Fibroblast of gingiva (primary cell): ENCODE data around the gene DAAM1.
A peak's percentile ranks its signal among the peaks of the same experiment; 100 is the strongest.

Experiments
- DNase-seq: peaks from one replicate; pipeline ENCODE4 v3.0.0-alpha.2; 2011; ENCODE audit warnings: low read depth

Gene DAAM1

DNA sequence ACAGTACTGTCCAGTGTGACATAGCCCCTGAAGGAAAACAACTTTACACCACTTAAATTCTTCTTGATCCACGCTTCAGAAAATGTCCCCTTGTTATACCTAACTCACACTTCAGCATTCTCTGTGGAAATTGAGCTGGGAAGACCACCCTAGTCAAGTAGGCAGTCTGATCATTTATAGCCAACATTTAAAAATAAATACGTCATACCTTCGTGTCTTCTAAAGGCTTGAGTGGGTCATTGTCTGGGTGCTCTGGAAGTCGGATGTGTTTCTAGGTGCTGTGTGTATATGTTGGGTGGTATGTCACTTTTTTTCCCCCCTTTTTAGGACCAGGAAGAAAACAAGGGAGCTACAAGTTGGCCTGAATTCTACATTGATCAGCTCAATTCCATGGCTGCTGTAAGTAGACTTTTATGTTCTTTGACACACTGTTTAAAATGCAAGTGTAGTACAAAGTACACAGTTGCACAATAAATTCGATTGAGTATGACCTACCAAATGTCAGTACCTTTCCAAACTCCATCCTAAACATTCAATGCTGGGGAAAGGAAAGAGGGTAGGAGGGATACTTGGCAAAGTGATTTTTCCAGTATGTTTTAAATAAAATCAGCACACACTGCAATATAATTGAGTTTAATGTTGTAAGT lies 126.6 kb downstream of the DAAM1 start:
- DNase-seq, result no peak

- no peak for DNase-seq
Measured at GRCh38 chr14:59316151-59316830, 127.8 kb downstream of the DAAM1 start.

DNA sequence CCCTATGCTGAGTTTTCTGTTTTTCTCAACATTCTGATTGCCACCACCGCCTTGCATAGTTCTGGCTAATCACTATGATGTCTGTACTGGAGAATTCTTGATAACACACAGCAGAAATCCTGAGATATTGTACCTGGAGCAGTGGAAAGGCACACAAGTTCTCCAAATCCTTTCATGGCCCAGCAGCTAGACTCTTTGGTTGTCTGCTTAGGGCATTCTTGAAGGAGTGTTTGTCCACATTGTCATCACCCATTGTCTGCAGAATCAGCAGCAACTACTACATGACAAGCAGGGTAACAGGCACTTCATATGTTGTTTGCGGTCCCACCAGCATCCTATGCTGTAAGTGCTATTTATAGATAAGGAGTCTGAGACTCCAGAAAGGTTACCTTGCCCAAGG lies 128.9 kb downstream of the DAAM1 start:
- no peak for DNase-seq

GRCh38 chr14:59317798-59318505 lies 129.5 kb downstream of the DAAM1 start:
- no peak for DNase-seq

DNA sequence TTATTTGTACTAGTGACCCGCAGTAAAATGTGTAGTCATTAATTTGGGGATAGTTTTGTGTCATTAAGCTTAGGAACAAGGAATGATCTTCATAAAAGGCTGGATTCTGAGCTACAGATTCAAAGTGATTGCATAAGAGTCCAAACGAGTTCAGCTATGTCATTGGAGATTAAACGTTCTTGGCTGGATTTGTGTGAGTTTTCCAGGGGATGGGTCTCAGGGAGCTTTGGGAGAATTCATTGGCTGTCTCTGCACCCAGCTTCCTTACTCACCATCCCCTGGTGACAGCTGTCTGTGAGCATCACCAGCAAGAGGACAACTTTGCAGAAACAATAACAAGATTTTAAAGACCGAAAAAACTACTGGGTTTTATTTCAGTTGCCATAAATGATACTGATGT lies 130.4 kb downstream of the DAAM1 start:
- DNase-seq, result no peak

DNA sequence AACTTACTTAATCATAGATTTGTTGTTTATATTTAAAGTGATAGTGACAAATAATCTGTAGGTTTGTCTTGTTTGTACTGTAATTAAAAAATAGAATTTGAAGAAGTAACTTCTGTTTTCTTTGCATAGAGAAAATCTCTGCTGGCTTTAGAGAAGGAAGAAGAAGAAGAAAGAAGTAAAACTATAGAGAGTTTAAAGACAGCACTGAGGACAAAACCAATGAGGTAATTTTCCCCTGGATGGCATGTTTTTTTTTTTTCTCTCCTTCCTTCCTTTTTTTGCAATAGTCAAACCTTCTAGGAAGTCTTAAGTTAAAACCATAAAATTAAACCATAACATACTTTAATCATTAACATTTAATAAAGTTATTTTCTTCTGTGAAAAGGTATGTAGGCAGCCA lies 131.9 kb downstream of the DAAM1 start:
- no peak for DNase-seq

- DNase-seq, result peak; percentile 38
Measured at GRCh38 chr14:59320763-59321625, 132.5 kb downstream of the DAAM1 start.

- no peak for DNase-seq
Measured at GRCh38 chr14:59321626-59321949, 133.1 kb downstream of the DAAM1 start.

DNA sequence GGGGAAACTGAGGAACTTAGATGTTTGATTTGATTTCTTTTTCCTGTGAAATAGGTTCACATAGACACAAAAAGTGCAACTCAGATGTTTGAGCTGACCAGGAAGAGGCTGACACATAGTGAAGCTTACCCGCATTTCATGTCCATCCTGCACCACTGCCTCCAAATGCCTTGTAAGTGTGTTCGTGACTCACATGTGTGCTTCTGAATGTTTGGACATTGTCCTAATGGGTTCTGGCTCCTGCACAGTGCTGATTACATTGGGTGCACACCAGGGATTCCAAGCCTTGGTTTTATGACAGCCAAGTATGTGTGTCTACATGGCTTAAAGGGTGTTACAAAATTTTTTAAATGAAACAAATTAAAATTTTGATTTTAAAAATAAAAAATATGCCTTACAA lies 137.4 kb downstream of the DAAM1 start:
- no peak for DNase-seq

- DNase-seq, result no peak
Measured at GRCh38 chr14:59328454-59328853, 140.0 kb downstream of the DAAM1 start.

DNA sequence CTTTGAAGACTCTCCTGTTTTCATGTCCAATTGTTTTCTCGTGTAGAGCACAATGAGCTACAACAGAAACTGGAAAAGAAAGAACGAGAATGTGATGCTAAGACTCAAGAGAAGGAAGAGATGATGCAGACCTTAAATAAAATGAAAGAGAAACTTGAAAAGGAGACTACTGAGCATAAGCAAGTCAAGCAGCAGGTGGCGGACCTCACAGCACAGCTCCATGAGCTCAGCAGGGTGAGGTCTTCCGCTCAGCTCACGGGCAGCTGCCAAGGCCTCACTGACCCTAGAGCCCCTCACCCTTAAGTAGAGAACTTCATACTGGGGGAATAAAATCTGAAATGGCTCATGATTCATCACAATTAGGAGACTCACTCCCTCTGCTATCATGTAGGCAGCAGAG lies 142.0 kb downstream of the DAAM1 start:
- DNase-seq, result no peak

GRCh38 chr14:59331217-59331616 lies 142.8 kb downstream of the DAAM1 start:
- DNase-seq, result no peak

DNA sequence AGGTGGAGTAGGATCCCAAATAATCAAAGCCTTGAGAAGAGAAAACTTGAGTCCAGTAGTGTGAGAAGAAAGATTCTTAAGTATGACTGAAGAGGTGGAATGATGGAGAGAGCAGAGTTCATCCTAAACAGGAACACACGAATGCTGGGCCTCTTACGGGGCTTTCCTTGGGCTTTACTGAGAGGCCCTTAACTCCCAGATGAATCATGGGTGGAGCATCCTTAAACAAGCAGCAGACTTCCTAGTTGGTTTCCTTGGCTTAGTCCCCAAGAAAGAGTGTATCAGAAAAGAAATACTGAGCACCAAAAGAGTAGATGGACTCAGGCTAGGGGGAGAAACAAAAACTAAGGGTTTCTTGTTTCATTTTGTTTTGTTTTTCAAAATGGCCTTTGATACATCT lies 144.3 kb downstream of the DAAM1 start:
- peak; percentile 67 for DNase-seq

DNA sequence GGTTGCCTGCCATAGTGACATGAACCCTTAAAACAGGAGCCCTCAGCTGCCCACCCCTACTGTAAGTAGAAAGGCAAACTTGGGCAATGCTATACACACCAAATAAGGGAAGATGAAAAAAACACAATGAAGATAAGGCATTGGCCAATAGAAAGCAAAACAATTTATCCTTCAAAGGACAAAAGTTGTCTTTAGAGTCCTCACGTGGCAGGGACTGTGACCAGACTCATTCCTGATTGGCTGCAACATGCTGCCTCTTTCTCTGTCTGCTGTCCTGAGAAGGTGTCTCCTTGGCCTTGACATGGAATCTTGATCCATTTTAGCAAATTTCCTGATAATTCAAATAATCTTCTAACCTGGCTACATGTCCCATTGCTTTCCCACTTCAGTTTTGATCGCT lies 144.8 kb downstream of the DAAM1 start:
- no peak for DNase-seq

- peak; percentile 98 for DNase-seq
Measured at GRCh38 chr14:59333668-59334067, 145.2 kb downstream of the DAAM1 start.

- no peak for DNase-seq
Measured at GRCh38 chr14:59334253-59334652, 145.8 kb downstream of the DAAM1 start.

DNA sequence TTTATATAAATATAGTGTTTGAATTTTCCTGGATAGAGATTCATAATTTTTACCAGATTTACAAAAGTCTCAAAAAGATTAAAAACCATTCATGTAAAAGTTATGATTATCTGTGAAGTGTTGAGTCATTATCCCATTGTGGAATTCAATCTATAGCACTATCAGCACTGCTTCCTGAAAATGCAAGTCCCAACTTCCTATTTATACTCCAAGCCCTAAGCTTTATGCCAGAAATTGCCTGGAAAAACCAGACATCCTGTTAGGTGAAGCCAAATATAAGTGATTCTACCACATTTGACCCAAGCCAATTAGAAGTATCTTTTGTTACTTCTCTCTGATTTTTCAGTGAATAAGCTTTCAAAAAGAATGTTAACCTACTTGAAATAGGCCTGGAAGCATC lies 147.6 kb downstream of the DAAM1 start:
- DNase-seq, result no peak

DNA sequence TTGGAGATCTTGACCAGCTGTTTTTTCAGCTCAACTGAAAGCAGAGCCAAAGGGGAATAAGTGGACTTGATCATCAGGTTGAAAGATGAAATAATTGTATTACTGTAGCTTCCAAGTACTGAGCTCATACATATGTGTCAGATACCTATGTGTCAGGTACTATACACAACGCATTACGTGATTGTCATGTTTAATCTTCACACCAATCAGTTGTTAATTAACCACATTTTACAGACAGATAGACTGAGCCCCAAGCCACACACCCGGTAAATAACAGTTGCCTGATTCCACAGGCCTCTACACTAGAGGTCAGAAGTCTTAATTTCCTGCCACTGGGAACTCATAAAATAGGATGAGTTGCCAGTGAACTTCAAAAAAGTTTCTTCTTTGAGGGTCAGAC lies 148.2 kb downstream of the DAAM1 start:
- no peak for DNase-seq

- peak; percentile 72 for DNase-seq
Measured at GRCh38 chr14:59337141-59337611, 148.7 kb downstream of the DAAM1 start.

- DNase-seq, result no peak
Measured at GRCh38 chr14:59338761-59339160, 150.3 kb downstream of the DAAM1 start.

- DNase-seq, result no peak
Measured at GRCh38 chr14:59339524-59340330, 151.3 kb downstream of the DAAM1 start.
